HG03469 (cell line): Measurements from ENCODE around the gene CLN3.
"Not testable (repeated sequence)": the region's sequence is repeated elsewhere in the genome, so short reads cannot be mapped to it uniquely, and the experiment has no call there.

Experiments used
- ATAC-seq: cut with Tn5 transposase; IDR thresholded peaks from one replicate; pipeline ENCODE4 v1.9.1; 2021; ENCODE audit warnings: mild to moderate bottlenecking, moderate library complexity, moderate number of reproducible peaks; ENCODE audit not compliant: unreplicated experiment

The CLN3 gene

DNA sequence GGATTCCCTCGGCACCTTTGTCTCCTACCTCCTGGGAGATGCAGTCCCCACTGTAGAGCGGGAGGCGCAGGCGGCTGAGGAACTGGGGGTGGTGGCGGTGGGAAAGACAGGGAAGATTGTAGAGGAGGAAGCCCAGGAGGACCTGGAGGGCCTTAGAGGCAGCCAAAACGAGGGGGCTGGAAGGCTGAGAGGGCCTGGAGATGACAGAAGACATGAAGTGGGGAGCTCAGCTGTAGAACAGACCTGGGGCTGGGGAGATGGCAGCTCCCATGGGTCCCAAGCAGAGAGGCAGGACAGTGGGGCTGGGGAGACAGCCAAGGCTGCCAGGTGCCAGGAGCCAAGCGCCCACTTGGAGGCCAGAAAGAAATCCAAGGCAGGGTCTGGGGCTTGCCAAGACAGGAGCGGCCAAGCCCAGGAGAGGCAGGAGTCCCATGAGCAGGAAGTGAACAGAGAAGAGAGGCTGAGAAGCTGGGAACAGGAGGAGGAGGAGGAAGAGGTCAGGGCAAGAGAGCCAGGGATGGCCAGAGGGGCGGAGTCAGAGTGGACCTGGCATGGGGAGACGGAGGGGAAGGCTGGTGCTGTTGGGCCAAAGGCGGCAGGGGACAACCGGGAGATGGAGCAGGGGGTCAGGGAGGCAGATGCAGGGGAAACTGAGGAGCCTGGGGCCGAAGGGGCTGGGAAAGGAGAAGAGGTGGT, 3.4 kb upstream of the CLN3 start:
- no peak for ATAC-seq

DNA sequence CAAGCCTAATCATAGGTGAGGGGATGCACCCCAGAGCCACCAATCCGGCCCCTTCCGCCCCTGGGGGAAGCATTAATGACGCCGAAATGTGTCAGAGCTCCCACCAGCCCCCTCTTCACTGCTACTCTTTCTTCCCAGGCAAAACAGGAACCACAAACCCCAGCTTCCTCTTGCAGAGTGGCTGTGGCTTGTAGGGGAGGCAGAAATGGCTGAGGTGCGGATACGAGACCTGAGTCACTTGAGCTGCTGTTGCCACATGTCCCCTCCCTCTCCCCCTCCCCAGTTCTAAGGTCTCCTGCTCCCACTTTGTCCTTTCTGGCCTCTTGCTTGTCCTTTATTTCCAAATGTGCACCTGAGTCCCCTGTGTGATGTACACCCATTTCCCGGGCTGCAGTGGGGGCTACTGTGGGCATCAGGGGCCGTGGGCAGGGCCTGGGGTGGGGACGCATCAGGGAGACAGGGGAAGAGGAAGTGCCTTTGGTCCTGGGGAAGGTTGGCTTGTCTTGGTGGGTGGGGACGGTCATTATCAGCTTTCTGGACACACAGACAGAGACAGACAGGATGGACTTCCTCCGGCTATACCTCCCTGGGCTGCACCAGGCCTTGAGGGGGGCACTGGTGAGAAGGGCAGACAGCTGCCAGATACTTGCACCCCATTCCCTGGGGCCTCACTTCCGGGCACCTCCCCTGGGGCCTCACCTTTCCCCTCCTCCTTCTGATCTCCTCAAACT, 2.4 kb upstream of the CLN3 start, which contains the start of gene APOBR:
Gene APOBR, plus strand, starts transcription at position 523 of the 731 bp plus-strand sequence. Its CDS starts 39 bp downstream, at position 562.
- ATAC-seq = peak; percentile 39

GRCh38 chr16:28492511-28492910, 637 bp upstream of the CLN3 start:
- no peak for ATAC-seq

GRCh38 chr16:28491230-28491969, 474 bp downstream of the CLN3 start:
- ATAC-seq = no peak

DNA sequence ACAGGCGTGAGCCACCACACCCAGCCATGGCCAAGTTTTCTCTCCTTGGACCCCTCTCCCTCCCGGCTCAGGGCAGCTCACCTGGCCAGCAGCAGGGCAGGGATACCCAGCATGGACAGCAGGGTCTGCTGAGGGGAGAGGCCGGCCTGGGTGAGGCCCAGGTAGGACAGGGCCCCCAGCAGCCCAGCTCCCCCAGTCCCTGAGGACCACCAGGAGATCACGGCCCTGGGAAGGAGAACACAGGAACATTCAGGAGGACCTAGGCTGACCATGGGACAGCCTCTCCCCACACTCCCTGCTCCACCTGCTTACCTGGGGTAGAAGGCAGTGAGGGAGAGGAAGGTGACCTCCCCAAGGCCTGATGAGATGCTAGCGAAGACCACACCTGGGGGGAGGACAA, 5.6 kb downstream of the CLN3 start:
- ATAC-seq = no peak

GRCh38 chr16:28483361-28483760, 8.5 kb downstream of the CLN3 start:
- ATAC-seq = not testable (repeated sequence)

DNA sequence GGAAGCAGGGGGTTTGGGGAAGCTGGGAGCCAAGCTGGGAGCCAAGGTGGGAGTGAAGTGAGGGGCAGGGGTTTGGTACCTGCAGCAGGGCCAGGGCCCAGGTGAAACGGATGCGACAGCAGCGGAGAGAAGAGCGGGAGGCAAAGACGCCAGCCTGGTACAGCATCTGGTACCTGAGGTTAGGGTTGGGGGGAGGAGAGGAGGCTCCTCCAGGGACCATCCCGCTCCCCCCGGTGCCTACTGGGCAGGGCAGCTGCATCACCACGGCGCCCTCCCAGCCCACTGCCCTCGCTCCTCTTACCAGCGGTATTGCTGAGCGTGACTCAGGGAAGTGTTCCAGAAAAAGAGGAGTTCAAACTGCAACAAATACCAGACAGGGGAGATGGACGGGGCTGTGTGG, 9.8 kb downstream of the CLN3 start:
- no peak for ATAC-seq

DNA sequence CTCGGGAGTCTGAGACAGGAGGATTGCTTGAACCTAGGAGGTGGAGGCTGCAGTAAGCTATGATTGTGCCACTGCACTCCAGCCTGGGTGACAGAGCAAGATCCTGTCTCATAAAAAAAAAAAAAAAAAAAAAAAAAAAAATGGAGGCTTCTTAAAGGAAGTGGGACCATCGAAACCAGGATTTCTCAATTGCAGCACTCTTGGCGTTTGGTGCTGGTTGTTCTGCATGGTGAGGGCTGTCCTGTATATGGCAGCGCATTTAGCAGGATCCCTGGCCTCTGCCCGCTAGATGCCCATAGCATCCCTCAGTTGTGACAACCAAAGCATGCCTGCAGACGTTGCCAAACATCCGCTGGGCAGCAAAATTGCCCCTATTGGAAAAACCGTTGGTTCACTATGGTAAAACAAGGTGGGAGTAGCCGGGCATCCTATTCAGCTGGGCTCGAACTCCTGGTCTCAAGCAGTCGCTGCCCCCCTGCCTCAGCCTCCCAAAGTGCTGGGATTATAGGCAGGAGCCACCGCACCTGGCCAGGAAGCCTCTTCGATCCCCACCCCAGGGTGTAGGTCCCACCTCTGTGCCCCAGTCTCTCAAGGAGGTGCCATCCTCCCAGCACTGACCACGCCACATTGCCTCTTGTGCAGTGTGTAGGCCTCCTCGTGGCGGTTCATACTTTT, 13.2 kb downstream of the CLN3 start:
- ATAC-seq = no peak

- no peak for ATAC-seq
These were observed 14.5 kb downstream of the CLN3 start for GRCh38 chr16:28477311-28477920.

DNA sequence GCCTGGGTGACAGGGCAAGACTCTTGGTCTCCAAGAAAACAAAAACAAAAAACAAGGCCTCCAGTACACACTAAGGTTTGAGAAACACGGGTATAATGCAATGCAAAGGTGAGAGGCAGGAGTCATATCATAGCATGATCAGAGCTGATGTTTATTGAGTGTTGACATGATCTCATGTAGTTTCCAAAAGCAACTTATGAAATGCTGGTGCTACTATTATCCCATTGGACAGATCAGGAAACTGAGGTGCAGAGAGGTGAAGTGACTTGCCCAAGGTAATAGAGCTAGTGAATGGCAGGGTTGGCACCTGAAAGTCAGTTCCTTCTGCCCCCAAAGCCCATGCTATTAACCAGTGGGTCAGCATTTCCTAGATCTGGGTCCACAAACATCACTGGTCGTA, 16.7 kb downstream of the CLN3 start:
- no peak for ATAC-seq

- ATAC-seq = no peak
These were observed 18.1 kb downstream of the CLN3 start for GRCh38 chr16:28473714-28474265.

DNA sequence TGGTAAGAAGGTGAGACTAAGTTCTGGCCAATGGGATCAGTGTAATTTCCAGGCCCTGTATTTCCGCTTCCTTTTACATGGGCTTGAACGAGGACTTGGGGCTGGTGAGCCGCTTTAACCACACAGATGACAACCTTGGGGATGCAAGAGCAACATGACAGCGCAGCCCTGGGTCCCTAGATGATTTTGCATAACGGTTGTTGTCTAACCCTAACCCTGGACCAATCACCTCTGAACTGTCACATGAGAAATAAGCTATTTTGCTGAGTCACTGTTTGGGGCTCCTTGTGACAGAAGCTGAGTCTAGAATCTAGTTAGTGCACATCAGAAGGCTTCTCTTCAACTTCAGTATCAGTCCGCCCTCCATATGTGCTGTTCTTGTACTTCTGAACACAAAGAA, 44.8 kb downstream of the CLN3 start:
- not testable (repeated sequence) for ATAC-seq

- ATAC-seq = not testable (repeated sequence)
These were observed 45.5 kb downstream of the CLN3 start for GRCh38 chr16:28446388-28446787.

- not testable (repeated sequence) for ATAC-seq
These were observed 47.9 kb downstream of the CLN3 start for GRCh38 chr16:28443943-28444342.

DNA sequence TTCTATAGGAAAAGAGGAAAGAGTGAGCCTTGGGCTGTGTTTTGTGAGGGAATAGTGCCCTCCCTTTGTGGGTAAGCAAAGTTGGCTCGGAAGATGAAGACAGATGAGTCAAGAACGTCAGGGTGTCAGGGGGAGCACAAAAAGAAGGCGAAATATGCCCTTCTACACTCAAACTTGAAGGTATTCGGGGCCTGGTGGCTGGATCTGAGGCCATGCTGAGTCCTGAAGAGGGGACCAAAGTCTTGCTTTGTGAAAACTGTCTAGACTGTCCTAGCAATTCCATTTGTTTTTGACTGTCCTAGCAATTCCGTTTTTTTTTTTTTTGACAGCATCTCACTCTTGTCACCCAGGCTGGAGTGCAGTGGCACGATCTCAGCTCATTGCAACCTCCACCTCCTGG, 53.0 kb downstream of the CLN3 start:
- ATAC-seq = not testable (repeated sequence)

GRCh38 chr16:28435340-28435739, 56.5 kb downstream of the CLN3 start:
- not testable (repeated sequence) for ATAC-seq
